B cell (primary cell): ENCODE measurements around the gene ICE2.

Experiments
- EZH2 ChIP-seq: IDR thresholded peaks from 2 replicates; pipeline ENCODE4 v1.6.1; 2012; ENCODE audit warnings: borderline replicate concordance, low read depth, mild to moderate bottlenecking, moderate library complexity, low read length; ENCODE audit not compliant: insufficient read depth, poor library complexity, severe bottlenecking
- TF ChIP-seq, protein P1 (sequence below): fragments of 200-600 bp; IDR thresholded peaks from one replicate; pipeline ENCODE4 v1.8.0; 2022; ENCODE audit warnings: antibody characterized with exemption, mild to moderate bottlenecking

DNA sequence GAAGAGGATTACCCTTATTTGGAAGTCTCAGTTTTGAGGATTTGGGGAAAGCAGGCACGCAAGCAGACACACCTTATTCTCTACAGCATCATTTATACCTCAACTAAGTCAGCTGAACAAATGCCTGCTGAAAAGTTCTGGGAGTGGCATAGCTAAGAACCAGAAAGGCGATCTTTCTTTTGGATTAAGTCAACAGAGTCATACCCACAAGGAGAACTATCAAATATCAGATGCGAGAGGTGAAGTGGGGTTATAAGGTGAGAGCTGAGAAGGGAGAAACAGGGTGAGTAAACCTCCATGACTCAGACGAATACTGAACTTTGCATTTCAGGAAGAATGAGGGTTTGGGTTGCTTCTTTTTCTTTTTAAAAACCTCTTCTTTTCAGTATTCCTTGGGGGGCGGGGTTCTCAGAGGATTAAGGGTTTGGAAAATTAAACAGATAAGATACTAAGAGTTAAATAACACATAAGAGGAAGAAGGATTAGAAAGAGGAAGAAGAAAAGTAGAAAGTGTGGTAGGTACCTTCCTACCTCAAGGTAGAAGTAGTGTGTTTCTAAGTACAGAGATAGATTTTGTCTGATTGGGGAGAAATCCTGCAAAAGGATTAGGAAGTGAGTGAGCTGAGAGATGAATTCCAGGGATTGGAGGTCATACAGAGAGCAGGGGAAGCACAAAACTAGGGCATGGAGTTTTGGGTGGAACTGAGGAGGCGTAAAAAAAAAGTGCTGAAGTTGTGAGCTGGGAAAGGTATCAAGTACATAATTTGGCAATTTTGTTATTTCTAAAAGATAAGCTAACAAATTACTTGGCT is 41.3 kb upstream of the ICE2 start:
- TF ChIP-seq, protein P1, sequence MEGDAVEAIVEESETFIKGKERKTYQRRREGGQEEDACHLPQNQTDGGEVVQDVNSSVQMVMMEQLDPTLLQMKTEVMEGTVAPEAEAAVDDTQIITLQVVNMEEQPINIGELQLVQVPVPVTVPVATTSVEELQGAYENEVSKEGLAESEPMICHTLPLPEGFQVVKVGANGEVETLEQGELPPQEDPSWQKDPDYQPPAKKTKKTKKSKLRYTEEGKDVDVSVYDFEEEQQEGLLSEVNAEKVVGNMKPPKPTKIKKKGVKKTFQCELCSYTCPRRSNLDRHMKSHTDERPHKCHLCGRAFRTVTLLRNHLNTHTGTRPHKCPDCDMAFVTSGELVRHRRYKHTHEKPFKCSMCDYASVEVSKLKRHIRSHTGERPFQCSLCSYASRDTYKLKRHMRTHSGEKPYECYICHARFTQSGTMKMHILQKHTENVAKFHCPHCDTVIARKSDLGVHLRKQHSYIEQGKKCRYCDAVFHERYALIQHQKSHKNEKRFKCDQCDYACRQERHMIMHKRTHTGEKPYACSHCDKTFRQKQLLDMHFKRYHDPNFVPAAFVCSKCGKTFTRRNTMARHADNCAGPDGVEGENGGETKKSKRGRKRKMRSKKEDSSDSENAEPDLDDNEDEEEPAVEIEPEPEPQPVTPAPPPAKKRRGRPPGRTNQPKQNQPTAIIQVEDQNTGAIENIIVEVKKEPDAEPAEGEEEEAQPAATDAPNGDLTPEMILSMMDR, result no peak
- no peak for TF ChIP-seq EZH2
